GM18505 (cell line): ENCODE results near the gene NCKAP5.

ENCODE experiments used
- ATAC-seq: cut with Tn5 transposase; IDR thresholded peaks from one replicate; pipeline ENCODE4 v1.9.1; 2021; ENCODE audit not compliant: unreplicated experiment
- POLR2A ChIP-seq: IDR thresholded peaks from 4 replicates; pipeline ENCODE4 v1.6.1; 2011; ENCODE audit warnings: borderline replicate concordance; ENCODE audit not compliant: insufficient read depth, insufficient read length; ENCODE audit errors: extremely low read depth

NCKAP5 gene

DNA sequence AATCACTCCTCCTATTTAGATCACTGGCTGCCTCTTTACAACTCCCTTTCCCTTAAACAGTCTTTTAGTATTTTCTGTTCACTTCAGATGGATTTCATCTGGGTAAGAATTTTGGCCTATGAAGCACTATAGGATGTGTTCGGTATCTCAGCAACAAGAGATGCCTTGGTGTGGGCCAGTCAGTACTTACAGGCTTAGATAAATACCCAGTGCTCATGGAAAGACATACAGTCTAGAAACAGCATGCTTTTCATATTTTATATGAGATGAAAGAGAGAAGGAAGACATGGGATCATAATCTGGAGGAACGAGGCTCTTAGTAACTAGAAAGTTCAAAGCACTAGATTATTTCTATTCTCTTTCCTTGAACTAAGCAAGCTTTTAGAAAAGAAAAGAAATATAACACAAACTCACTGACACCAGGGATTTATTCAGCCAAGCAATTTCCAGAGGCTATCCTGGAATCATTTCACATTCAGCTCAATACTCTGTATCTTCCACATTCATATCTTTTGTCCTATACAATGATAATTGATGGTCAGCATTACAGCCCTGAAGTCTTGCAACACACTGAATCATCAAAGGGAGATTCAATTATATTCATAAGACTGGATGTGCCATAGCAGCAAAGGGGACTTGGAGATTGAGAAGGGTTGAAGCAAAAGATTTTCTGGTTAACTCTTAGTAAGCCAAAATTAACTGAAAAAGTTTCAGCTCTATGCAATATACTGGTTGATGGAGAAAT lies 489.4 kb downstream of the NCKAP5 start:
- no peak for TF ChIP-seq POLR2A
- ATAC-seq = no peak

GRCh38 chr2:133077269-133077822 lies 490.9 kb downstream of the NCKAP5 start:
- ATAC-seq = no peak
- no peak for TF ChIP-seq POLR2A

DNA sequence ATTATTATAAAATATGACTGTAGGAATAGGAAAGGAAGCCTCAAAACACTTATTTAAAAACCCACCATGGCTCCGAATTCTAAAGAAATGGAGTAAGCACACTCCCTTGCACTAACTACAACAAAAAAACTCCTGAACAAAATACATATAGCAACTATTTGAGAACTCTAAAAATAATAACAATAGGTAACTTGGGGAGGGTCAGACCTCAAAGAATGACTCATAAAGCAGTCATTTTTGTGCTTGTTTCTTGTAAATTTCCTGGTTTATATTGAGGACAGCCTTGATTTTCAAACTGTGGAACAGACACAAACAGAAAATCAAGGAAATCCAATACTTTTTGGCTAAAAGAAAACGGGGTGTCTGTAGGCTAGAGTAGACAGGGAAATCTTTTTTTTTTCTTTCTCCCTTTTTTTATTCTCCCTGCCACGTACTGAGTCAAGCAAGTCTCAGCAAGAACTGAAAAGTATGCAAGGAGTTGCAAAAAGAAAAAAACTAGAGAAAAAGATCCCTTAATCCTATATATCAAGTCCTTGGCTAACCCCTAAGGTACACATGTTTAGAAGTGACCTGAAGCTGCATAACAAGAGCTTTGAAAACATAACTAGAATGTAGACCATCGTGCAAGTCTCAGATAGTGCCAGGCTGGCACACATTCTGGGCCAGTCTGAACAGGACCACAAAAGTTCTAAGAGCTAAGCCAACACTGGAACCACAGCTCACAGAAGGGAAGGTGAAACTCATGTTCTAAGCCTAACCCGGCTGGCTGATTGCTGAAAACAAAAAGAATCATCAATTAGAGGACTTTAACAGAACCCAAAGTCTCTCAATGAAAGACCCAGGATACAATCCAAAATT lies 495.2 kb downstream of the NCKAP5 start:
- no peak for ATAC-seq
- TF ChIP-seq POLR2A = no peak

DNA sequence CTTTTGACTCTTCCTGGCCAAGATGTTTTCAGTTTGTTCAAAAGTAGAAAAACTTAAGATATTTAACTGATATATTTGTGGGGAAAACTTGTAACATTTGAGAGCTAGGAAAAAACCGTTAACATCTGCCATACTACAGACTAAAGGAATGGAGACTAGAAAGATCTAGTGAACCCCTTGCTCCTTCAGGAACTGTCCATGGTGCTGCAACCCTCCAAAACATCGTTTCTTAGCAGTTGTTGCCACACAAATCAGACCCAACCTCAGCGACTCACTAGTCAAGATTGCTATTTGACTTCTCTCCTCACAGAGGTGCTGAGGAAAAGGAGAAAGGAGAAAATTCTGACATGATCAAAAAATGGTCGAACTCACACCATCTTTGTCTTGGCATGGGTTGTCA lies 504.5 kb downstream of the NCKAP5 start:
- no peak for TF ChIP-seq POLR2A
- no peak for ATAC-seq

GRCh38 chr2:133062931-133063665 lies 505.2 kb downstream of the NCKAP5 start:
- no peak for TF ChIP-seq POLR2A
- no peak for ATAC-seq

- no peak for TF ChIP-seq POLR2A
- ATAC-seq = no peak
Measured at GRCh38 chr2:133061874-133062593, 506.2 kb downstream of the NCKAP5 start.

GRCh38 chr2:133054297-133054696 lies 514.0 kb downstream of the NCKAP5 start:
- no peak for TF ChIP-seq POLR2A
- no peak for ATAC-seq

- TF ChIP-seq POLR2A = no peak
- no peak for ATAC-seq
Measured at GRCh38 chr2:133053541-133053940, 514.7 kb downstream of the NCKAP5 start.

- no peak for TF ChIP-seq POLR2A
- no peak for ATAC-seq
Measured at GRCh38 chr2:133045787-133046186, 522.5 kb downstream of the NCKAP5 start.

- no peak for TF ChIP-seq POLR2A
- ATAC-seq = no peak
Measured at GRCh38 chr2:133044556-133044955, 523.7 kb downstream of the NCKAP5 start.

DNA sequence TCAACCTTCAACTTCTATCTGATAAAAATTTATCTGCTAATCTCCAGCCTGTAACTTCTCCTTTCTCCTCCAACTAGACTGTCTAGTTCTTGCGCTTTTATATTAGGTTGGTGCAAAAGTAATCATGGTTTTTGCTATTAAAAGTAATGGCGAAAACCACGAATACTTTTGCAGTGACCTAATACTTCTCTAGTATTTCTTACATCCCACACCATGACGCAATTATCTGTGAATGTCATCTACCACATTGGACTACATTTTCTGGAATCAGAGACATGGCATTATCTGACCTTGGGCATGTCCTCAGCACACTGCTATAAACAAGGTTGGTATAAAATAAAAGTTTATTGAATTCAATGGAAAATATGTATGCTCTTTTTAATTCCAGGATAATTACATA lies 528.1 kb downstream of the NCKAP5 start:
- no peak for ATAC-seq

GRCh38 chr2:133039531-133039930 lies 528.7 kb downstream of the NCKAP5 start:
- no peak for TF ChIP-seq POLR2A
- ATAC-seq = no peak

More for the DNA sequence above, 528.1 kb downstream of the NCKAP5 start:
- TF ChIP-seq POLR2A = no peak
